ENCODE results near the gene MYCBP2.

The MYCBP2 gene

DNA sequence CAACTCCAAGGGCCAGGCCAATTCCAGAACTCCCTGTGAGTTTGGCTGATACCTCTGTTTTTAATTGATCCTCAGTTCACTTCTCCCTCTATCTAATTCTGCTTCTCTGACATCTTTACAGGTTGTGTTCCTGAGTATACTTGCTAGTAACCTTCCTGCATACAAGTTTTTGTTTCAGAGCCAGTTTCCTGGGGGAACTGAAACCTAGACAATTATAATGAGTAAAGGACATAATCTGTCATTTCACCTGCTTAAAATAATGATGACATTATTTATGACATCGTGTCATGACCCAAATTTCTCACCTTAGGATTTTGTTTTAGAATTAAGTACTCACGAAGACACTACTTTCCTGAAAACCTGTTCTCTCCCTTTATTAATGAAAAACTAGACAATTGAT is 12.5 kb upstream of the MYCBP2 start:
- DNase-seq (ENCODE audit: low spot score) (no peak), ATAC-seq (ENCODE audit: low read depth) (no peak)
- TF ChIP-seq, protein P1, sequence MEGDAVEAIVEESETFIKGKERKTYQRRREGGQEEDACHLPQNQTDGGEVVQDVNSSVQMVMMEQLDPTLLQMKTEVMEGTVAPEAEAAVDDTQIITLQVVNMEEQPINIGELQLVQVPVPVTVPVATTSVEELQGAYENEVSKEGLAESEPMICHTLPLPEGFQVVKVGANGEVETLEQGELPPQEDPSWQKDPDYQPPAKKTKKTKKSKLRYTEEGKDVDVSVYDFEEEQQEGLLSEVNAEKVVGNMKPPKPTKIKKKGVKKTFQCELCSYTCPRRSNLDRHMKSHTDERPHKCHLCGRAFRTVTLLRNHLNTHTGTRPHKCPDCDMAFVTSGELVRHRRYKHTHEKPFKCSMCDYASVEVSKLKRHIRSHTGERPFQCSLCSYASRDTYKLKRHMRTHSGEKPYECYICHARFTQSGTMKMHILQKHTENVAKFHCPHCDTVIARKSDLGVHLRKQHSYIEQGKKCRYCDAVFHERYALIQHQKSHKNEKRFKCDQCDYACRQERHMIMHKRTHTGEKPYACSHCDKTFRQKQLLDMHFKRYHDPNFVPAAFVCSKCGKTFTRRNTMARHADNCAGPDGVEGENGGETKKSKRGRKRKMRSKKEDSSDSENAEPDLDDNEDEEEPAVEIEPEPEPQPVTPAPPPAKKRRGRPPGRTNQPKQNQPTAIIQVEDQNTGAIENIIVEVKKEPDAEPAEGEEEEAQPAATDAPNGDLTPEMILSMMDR (IDR thresholded peaks at IDR 0.05; ENCODE audit: poor library complexity, severe bottlenecking), result no peak
- H3K36me3 ChIP-seq (ENCODE audit: low read depth), result no peaks in the 10 kb centered on the region
- no peak overlapping the region for H3K4me3 ChIP-seq (ENCODE audit: severe bottlenecking)
- no peaks in the 10 kb centered on the region for H3K27me3 ChIP-seq (ENCODE audit: insufficient read depth, poor library complexity, severe bottlenecking)
- no peaks in the 10 kb centered on the region for H3K9me3 ChIP-seq (ENCODE audit: severe bottlenecking)
- no peaks in the 10 kb centered on the region for H3K4me1 ChIP-seq (ENCODE audit: insufficient read depth, poor library complexity, severe bottlenecking)
- H3K27ac ChIP-seq (ENCODE audit: poor library complexity, severe bottlenecking), result no peak overlapping the region

- ATAC-seq (ENCODE audit: low read depth) (no peak), DNase-seq (ENCODE audit: low spot score) (no peak)
- Histone ChIP-seq H3K27me3 (ENCODE audit: insufficient read depth, poor library complexity, severe bottlenecking) (no peaks in the 10 kb centered on the region), H3K9me3 (ENCODE audit: severe bottlenecking) (no peaks in the 10 kb centered on the region), H3K4me3 (ENCODE audit: severe bottlenecking) (no peak overlapping the region), H3K36me3 (ENCODE audit: low read depth) (no peaks in the 10 kb centered on the region), H3K27ac (ENCODE audit: poor library complexity, severe bottlenecking) (no peak overlapping the region), H3K4me1 (ENCODE audit: insufficient read depth, poor library complexity, severe bottlenecking) (no peaks in the 10 kb centered on the region)
- TF ChIP-seq, protein P1 (IDR thresholded peaks at IDR 0.05; ENCODE audit: poor library complexity, severe bottlenecking), result no peak
Observed at GRCh38 chr13:77338961-77339401, 12.1 kb upstream of the MYCBP2 start.

DNA sequence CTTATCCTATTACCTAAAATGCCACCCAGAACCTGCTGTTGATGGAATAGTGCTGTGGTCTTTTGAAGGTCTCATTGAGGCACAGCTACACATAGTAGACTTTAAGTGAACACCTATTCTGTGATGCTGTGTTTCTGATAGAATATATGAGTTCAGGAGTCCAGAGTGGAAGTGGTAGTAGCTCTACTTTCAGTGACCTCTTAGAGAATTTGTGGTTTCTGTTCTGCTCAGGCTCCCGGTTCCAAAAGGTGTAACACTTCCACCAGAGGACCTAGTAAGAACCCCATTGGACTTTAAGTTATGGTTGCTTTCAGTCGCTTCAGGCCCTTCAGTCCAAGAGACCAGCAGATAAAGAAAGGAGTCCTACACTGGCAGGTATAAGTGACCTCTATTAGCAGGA is 11.4 kb upstream of the MYCBP2 start:
- Histone ChIP-seq H3K36me3 (ENCODE audit: low read depth) (no peaks in the 10 kb centered on the region), H3K27ac (ENCODE audit: poor library complexity, severe bottlenecking) (no peak overlapping the region), H3K27me3 (ENCODE audit: insufficient read depth, poor library complexity, severe bottlenecking) (no peaks in the 10 kb centered on the region), H3K4me1 (ENCODE audit: insufficient read depth, poor library complexity, severe bottlenecking) (no peaks in the 10 kb centered on the region), H3K4me3 (ENCODE audit: severe bottlenecking) (no peak overlapping the region), H3K9me3 (ENCODE audit: severe bottlenecking) (no peaks in the 10 kb centered on the region)
- TF ChIP-seq, protein P1 (IDR thresholded peaks at IDR 0.05; ENCODE audit: poor library complexity, severe bottlenecking), result no peak
- ATAC-seq (ENCODE audit: low read depth), result no peak
- DNase-seq (ENCODE audit: low spot score), result no peak

GRCh38 chr13:77337159-77337558 is 10.3 kb upstream of the MYCBP2 start:
- TF ChIP-seq, protein P1 (IDR thresholded peaks at IDR 0.05; ENCODE audit: poor library complexity, severe bottlenecking), result no peak
- DNase-seq (ENCODE audit: low spot score) (no peak), ATAC-seq (ENCODE audit: low read depth) (no peak)

GRCh38 chr13:77335543-77335942 is 8.6 kb upstream of the MYCBP2 start:
- ATAC-seq (ENCODE audit: low read depth) (no peak), DNase-seq (ENCODE audit: low spot score) (no peak)
- Histone ChIP-seq H3K4me3 (ENCODE audit: severe bottlenecking) (no peak overlapping the region), H3K36me3 (ENCODE audit: low read depth) (no peaks in the 10 kb centered on the region), H3K4me1 (ENCODE audit: insufficient read depth, poor library complexity, severe bottlenecking) (no peaks in the 10 kb centered on the region), H3K9me3 (ENCODE audit: severe bottlenecking) (no peaks in the 10 kb centered on the region), H3K27me3 (ENCODE audit: insufficient read depth, poor library complexity, severe bottlenecking) (no peaks in the 10 kb centered on the region), H3K27ac (ENCODE audit: poor library complexity, severe bottlenecking) (no peak overlapping the region)
- TF ChIP-seq, protein P1 (IDR thresholded peaks at IDR 0.05; ENCODE audit: poor library complexity, severe bottlenecking), result no peak

More at GRCh38 chr13:77337159-77337558, 10.3 kb upstream of the MYCBP2 start:
- H3K4me3 ChIP-seq (ENCODE audit: severe bottlenecking), result no peak overlapping the region
- no peaks in the 10 kb centered on the region for H3K27me3 ChIP-seq (ENCODE audit: insufficient read depth, poor library complexity, severe bottlenecking)
- no peaks in the 10 kb centered on the region for H3K9me3 ChIP-seq (ENCODE audit: severe bottlenecking)
- H3K36me3 ChIP-seq (ENCODE audit: low read depth), result no peaks in the 10 kb centered on the region
- H3K27ac ChIP-seq (ENCODE audit: poor library complexity, severe bottlenecking), result no peak overlapping the region
- no peaks in the 10 kb centered on the region for H3K4me1 ChIP-seq (ENCODE audit: insufficient read depth, poor library complexity, severe bottlenecking)
